ENCODE data around the gene KRTAP10-2. TPM values are rescaled to one million over a fixed set of nuclear protein-coding genes. Genes with fewer than 3 reads are reported as not detected.
A peak's percentile ranks its signal among the peaks of the same experiment; 100 is the strongest.

KRTAP10-2 gene
- total RNA-seq, 1 experiment from 2014 or later, result not detected

GRCh38 chr21:44579056-44579832, 27.9 kb upstream of the KRTAP10-2 start:
- Histone ChIP-seq H4K8ac (replicated peaks; ENCODE audit: insufficient read length, low read depth, low read length) (no peak overlapping the region), H3K27ac (ENCODE audit: insufficient read length, low read depth, low read length) (no peak overlapping the region), H3K4me1 (ENCODE audit: insufficient read depth, low read length) (no peaks in the 10 kb centered on the region), H3K14ac (ENCODE audit: insufficient read depth, low read length) (no peak overlapping the region), H2AFZ (ENCODE audit: low read length) (no peak overlapping the region), H4K5ac (ENCODE audit: insufficient read length, low read depth, low read length) (no peak overlapping the region), H3K9ac (ENCODE audit: extremely low read depth, insufficient read length, low read length) (no peak overlapping the region), H4K91ac (ENCODE audit: insufficient read length, low read depth, low read length) (no peak overlapping the region), H3K27me3 (ENCODE audit: insufficient read depth, low read length) (no peaks in the 10 kb centered on the region), H2AK5ac (ENCODE audit: insufficient read length, low read length) (no peak overlapping the region), H3K23me2 (ENCODE audit: insufficient read length, low read depth, low read length, poor library complexity, severe bottlenecking) (no peaks in the 10 kb centered on the region), H3K18ac (ENCODE audit: insufficient read length, low read depth, low read length) (no peak overlapping the region), H3K56ac (ENCODE audit: insufficient read length, low read depth, low read length) (no peak overlapping the region), H3K79me1 (ENCODE audit: insufficient read depth, low read depth, low read length, poor library complexity, severe bottlenecking) (no peaks in the 10 kb centered on the region), H2BK20ac (ENCODE audit: low read depth, low read length, poor library complexity, severe bottlenecking) (no peak overlapping the region), H2BK15ac (ENCODE audit: low read depth, low read length) (no peak overlapping the region), H3K4ac (ENCODE audit: low read depth, low read length) (no peak overlapping the region), H3K4me2 (ENCODE audit: insufficient read depth, insufficient read length, low read length) (no peak overlapping the region), H3T11ph (ENCODE audit: low read length) (no peak overlapping the region), H2BK12ac (ENCODE audit: insufficient read length, low read depth, low read length) (no peak overlapping the region), H3K79me2 (ENCODE audit: insufficient read depth, low read length) (no peaks in the 10 kb centered on the region), H2BK120ac (ENCODE audit: low read depth, low read length, poor library complexity, severe bottlenecking) (no peak overlapping the region), H3K23ac (ENCODE audit: insufficient read length, low read depth, low read length) (no peak overlapping the region), H4K20me1 (ENCODE audit: control insufficient read depth, insufficient read depth, insufficient read length) (no peaks in the 10 kb centered on the region), H2BK5ac (ENCODE audit: insufficient read length, low read length) (no peak overlapping the region), H3K9me3 (ENCODE audit: control insufficient read depth, low read depth, low read length) (no peaks in the 10 kb centered on the region)
- Mint-ChIP-seq H3K9me3 (peaks cover 18 to 28% of the 10 kb centered on the region in 2 experiments), H3K27ac (no peak overlapping the region), H3K4me1 (peaks cover 16 to 34% of the 10 kb centered on the region in 2 experiments), H3K36me3 (ENCODE audit: insufficient read depth in 1 of 3, low read depth in 3 of 3) (peaks cover 0 to 28% (median 12%) of the 10 kb centered on the region in 3 experiments; a peak in 5 of 7 replicates), H3K27me3 (ENCODE audit: low read depth) (peaks cover 18% of the 10 kb centered on the region), H3K4me3 (no peak overlapping the region)
- DNase-seq, result peak; percentile 22
- TF ChIP-seq CTCF (conservative IDR thresholded peaks at IDR 0.05), result no peak
- WGBS (ENCODE audit: extremely low coverage, insufficient read length, low lambda C conversion rate), result no CpG with 5 or more reads among the region's 22 CpGs
